Effector memory CD8-positive, alpha-beta T cell (primary cell): ENCODE measurements around the gene OR5L2.
"Not testable (repeated sequence)": the region's sequence is repeated elsewhere in the genome, so short reads cannot be mapped to it uniquely, and the experiment has no call there.

Experiments used
- ATAC-seq: fragments of 150-1000 bp; cut with Tn5 transposase; replicated peaks from 2 replicates; pipeline ENCODE4 v1.10.0; 2021; ENCODE audit warnings: mild to moderate bottlenecking, moderate library complexity
- DNase-seq, 3 experiments: peaks; one replicate each; pipeline ENCODE4 v3.0.0; 2021
- H3K27ac Mint-ChIP-seq, 2 donors: one replicate each; pipeline ENCODE4 v1.8.0; 2022; ENCODE audit warnings: mild to moderate bottlenecking in 2 of 2, mixed read lengths in 2 of 2, moderate library complexity in 2 of 2
- H3K27me3 Mint-ChIP-seq, 2 donors: one replicate each; pipeline ENCODE4 v1.8.0; 2022; ENCODE audit warnings: mixed read lengths in 2 of 2
- H3K36me3 Mint-ChIP-seq: one replicate; pipeline ENCODE4 v1.8.0; 2022; ENCODE audit warnings: mild to moderate bottlenecking, moderate library complexity, mixed read lengths; ENCODE audit not compliant: insufficient read depth
- H3K4me1 Mint-ChIP-seq, 2 donors: one replicate each; pipeline ENCODE4 v1.8.0; 2022; ENCODE audit warnings: low read depth in 2 of 2, mixed read lengths in 2 of 2
- H3K4me3 Mint-ChIP-seq, 2 donors: one replicate each; pipeline ENCODE4 v1.8.0; 2022; ENCODE audit warnings: mild to moderate bottlenecking in 2 of 2, mixed read lengths in 2 of 2, moderate library complexity in 2 of 2
- H3K9me3 Mint-ChIP-seq, 2 donors: one replicate each; pipeline ENCODE4 v1.8.0; 2022; ENCODE audit warnings: mixed read lengths in 2 of 2

OR5L2 gene

GRCh38 chr11:55873146-55873545, 46.1 kb downstream of the OR5L2 start:
- H3K4me3 Mint-ChIP-seq, DNase-seq, H3K27ac Mint-ChIP-seq, H3K4me1 Mint-ChIP-seq, ATAC-seq, H3K36me3 Mint-ChIP-seq, H3K27me3 Mint-ChIP-seq: not testable (repeated sequence)
- peaks cover 7 to 21% of the 10 kb centered on the region in 2 donors for H3K9me3 Mint-ChIP-seq
